ENCODE results near the gene TNRC6A. TPM values are rescaled to one million over a fixed set of nuclear protein-coding genes. Genes with fewer than 3 reads are reported as not detected.

TNRC6A gene
- total and polyA plus RNA-seq, 4 donors = 10.3 to 93.0 (median 29.8) TPM

GRCh38 chr16:24819462-24820040, 90.1 kb downstream of the TNRC6A start:
- no peak for ATAC-seq (ENCODE audit: insufficient read depth, low FRiP score)
- Histone ChIP-seq H3K4me1 (ENCODE audit: control insufficient read depth in 5 of 5, insufficient read depth in 5 of 5, low read length in 5 of 5) (peaks cover 0 to 13% (median 0%) of the 10 kb centered on the region in 5 donors), H3K36me3 (ENCODE audit: control insufficient read depth in 4 of 4, insufficient read depth in 4 of 4, low read length in 4 of 4) (peaks cover 56 to 70% (median 62%) of the 10 kb centered on the region in 4 donors), H3K27ac (ENCODE audit: low read depth in 1 of 2, low read length in 1 of 2) (no peak overlapping the region), H3K4me3 (no peak overlapping the region), H3K9ac (ENCODE audit: insufficient read depth in 1 of 2, low read length in 2 of 2) (no peak overlapping the region), H3K27me3 (ENCODE audit: control insufficient read depth in 3 of 3, insufficient read depth in 3 of 3, low read length in 2 of 3) (no peaks in the 10 kb centered on the region), H3K9me3 (ENCODE audit: control insufficient read depth in 4 of 4, insufficient read depth in 3 of 4, low read length in 3 of 4) (no peaks in the 10 kb centered on the region)
- no peak for TF ChIP-seq CTCF (IDR thresholded peaks at IDR 0.05; ENCODE audit: control extremely low read depth, extremely low read depth)
- WGBS, 2 donors = 60 to 82% methylated on average over 2 of the region's 2 CpGs
- DNase-seq = peak in 2 of 3 donors; percentile 53 to 81

- DNase-seq (no peak), ATAC-seq (ENCODE audit: insufficient read depth, low FRiP score) (no peak)
- Histone ChIP-seq H3K4me3 (no peak overlapping the region), H3K9me3 (ENCODE audit: control insufficient read depth in 4 of 4, insufficient read depth in 3 of 4, low read length in 3 of 4) (no peaks in the 10 kb centered on the region), H3K9ac (ENCODE audit: insufficient read depth in 1 of 2, low read length in 2 of 2) (no peak overlapping the region), H3K27me3 (ENCODE audit: control insufficient read depth in 3 of 3, insufficient read depth in 3 of 3, low read length in 2 of 3) (no peaks in the 10 kb centered on the region), H3K27ac (ENCODE audit: low read depth in 1 of 2, low read length in 1 of 2) (no peak overlapping the region), H3K36me3 (ENCODE audit: control insufficient read depth in 4 of 4, insufficient read depth in 4 of 4, low read length in 4 of 4) (peaks cover 52 to 63% (median 56%) of the 10 kb centered on the region in 4 donors), H3K4me1 (ENCODE audit: control insufficient read depth in 5 of 5, insufficient read depth in 5 of 5, low read length in 5 of 5) (peaks cover 0 to 13% (median 0%) of the 10 kb centered on the region in 5 donors)
- TF ChIP-seq CTCF (IDR thresholded peaks at IDR 0.05; ENCODE audit: control extremely low read depth, extremely low read depth) = no peak
- 47 to 59% methylated on average over 1 of the region's 1 CpG for WGBS, 2 donors
Observed at GRCh38 chr16:24820522-24820921, 91.1 kb downstream of the TNRC6A start.

GRCh38 chr16:24821129-24821528, 91.7 kb downstream of the TNRC6A start:
- Histone ChIP-seq H3K4me3 (no peak overlapping the region), H3K36me3 (ENCODE audit: control insufficient read depth in 4 of 4, insufficient read depth in 4 of 4, low read length in 4 of 4) (peaks cover 48 to 59% (median 55%) of the 10 kb centered on the region in 4 donors), H3K27me3 (ENCODE audit: control insufficient read depth in 3 of 3, insufficient read depth in 3 of 3, low read length in 2 of 3) (no peaks in the 10 kb centered on the region), H3K4me1 (ENCODE audit: control insufficient read depth in 5 of 5, insufficient read depth in 5 of 5, low read length in 5 of 5) (peaks cover 0 to 13% (median 0%) of the 10 kb centered on the region in 5 donors), H3K9me3 (ENCODE audit: control insufficient read depth in 4 of 4, insufficient read depth in 3 of 4, low read length in 3 of 4) (no peaks in the 10 kb centered on the region), H3K27ac (ENCODE audit: low read depth in 1 of 2, low read length in 1 of 2) (no peak overlapping the region), H3K9ac (ENCODE audit: insufficient read depth in 1 of 2, low read length in 2 of 2) (no peak overlapping the region)
- ATAC-seq (ENCODE audit: insufficient read depth, low FRiP score) (no peak), DNase-seq (no peak)
- no peak for TF ChIP-seq CTCF (IDR thresholded peaks at IDR 0.05; ENCODE audit: control extremely low read depth, extremely low read depth)
- 85 to 86% methylated on average over 9 of the region's 9 CpGs for WGBS, 2 donors

- no peak overlapping the region for H3K27ac ChIP-seq (ENCODE audit: low read depth in 1 of 2, low read length in 1 of 2)
- no peak for ATAC-seq (ENCODE audit: insufficient read depth, low FRiP score)
- WGBS, 2 donors = 95 to 97% methylated on average over 10 of the region's 10 CpGs
Observed at GRCh38 chr16:24822542-24822941, 93.1 kb downstream of the TNRC6A start.

More at GRCh38 chr16:24822542-24822941, 93.1 kb downstream of the TNRC6A start:
- H3K4me3 ChIP-seq = no peak overlapping the region
- no peaks in the 10 kb centered on the region for H3K27me3 ChIP-seq (ENCODE audit: control insufficient read depth in 3 of 3, insufficient read depth in 3 of 3, low read length in 2 of 3)
- no peak for TF ChIP-seq CTCF (IDR thresholded peaks at IDR 0.05; ENCODE audit: control extremely low read depth, extremely low read depth)
- H3K9ac ChIP-seq (ENCODE audit: insufficient read depth in 1 of 2, low read length in 2 of 2) = no peak overlapping the region
- no peaks in the 10 kb centered on the region for H3K9me3 ChIP-seq (ENCODE audit: control insufficient read depth in 4 of 4, insufficient read depth in 3 of 4, low read length in 3 of 4)
- no peak for DNase-seq
- peaks cover 0 to 13% (median 0%) of the 10 kb centered on the region in 5 donors for H3K4me1 ChIP-seq (ENCODE audit: control insufficient read depth in 5 of 5, insufficient read depth in 5 of 5, low read length in 5 of 5)
- H3K36me3 ChIP-seq (ENCODE audit: control insufficient read depth in 4 of 4, insufficient read depth in 4 of 4, low read length in 4 of 4) = peaks cover 40 to 62% (median 46%) of the 10 kb centered on the region in 4 donors

All from lung (tissue), 12 donors.